ENCODE measurements around the gene TLX2. TPM values are rescaled to one million over a fixed set of nuclear protein-coding genes. Genes with fewer than 3 reads are reported as not detected.

TLX2 gene
- total and polyA plus RNA-seq, 2 of the 13 experiments (the other 11 are each of a cell fraction or from before 2014, with no cell fraction given) = 0.05 to 0.20 TPM

GRCh38 chr2:74548285-74548899 is 34.1 kb downstream of the TLX2 start:
- no peaks in the 10 kb centered on the region for H3K79me2 ChIP-seq (ENCODE audit: insufficient read depth, low read length)
- FAIRE-seq (no peak), ATAC-seq (no peak), DNase-seq (ENCODE audit: low spot score) (no peak)
- peak overlapping the region; percentile 33 to 73 (median 56) for H3K4me3 ChIP-seq (replicated peaks in 1 of 3; ENCODE audit: insufficient read depth in 1 of 3, low read depth in 2 of 3, low read length in 3 of 3)
- H3K27me3 ChIP-seq (ENCODE audit: control insufficient read depth in 1 of 2, insufficient read depth in 2 of 2, low read length in 2 of 2) = peaks cover 0 to 27% of the 10 kb centered on the region in 2 experiments; a peak in 2 of 5 replicates
- H4K20me1 ChIP-seq (ENCODE audit: insufficient read depth, low read length) = no peaks in the 10 kb centered on the region
- no peak overlapping the region for H3K27ac ChIP-seq (ENCODE audit: extremely low read length, insufficient read depth, low read length)
- no peaks in the 10 kb centered on the region for H3K9me3 ChIP-seq (ENCODE audit: low read length)
- peak overlapping the region; percentile 51 for H3K9ac ChIP-seq (ENCODE audit: insufficient read depth, low read depth, low read length)
- intact Hi-C loops (cut with micrococcal nuclease; ENCODE audit: unreplicated experiment) (no loop called here), in situ Hi-C loops (cut with HindIII; ENCODE audit: extremely low pct_ligation_motif_present, low pct_unique_long_range_greater_than_20kb) (no loop called here)
- 20% methylated on average over 14 of the region's 26 CpGs for WGBS (ENCODE audit: low lambda C conversion rate)
- H3K4me2 ChIP-seq (ENCODE audit: low read depth, low read length) = peak overlapping the region; percentile 74
- peaks cover 48% of the 10 kb centered on the region for H3K4me1 ChIP-seq (ENCODE audit: insufficient read depth, low read length)
- H2AFZ ChIP-seq (ENCODE audit: low read length) = no peak overlapping the region
- ChIA-PET POLR2A (no interaction called here), CTCF (ENCODE audit: low intra/inter-chr PET ratio, low total read pairs) (no interaction called here)
- no peaks in the 10 kb centered on the region for H3K36me3 ChIP-seq (replicated peaks in 1 of 2; ENCODE audit: control insufficient read depth in 1 of 2, insufficient read depth in 2 of 2, low read length in 2 of 2)
- BruUV-seq (replicated peaks) = no TSS peak
- peak; percentile 35; the same call in 1 of the 2 replicates for TF ChIP-seq ZNF605 (CRISPR knock-in tag; IDR thresholded peaks at IDR 0.05)
- TF ChIP-seq ZFP82 (CRISPR knock-in tag; IDR thresholded peaks at IDR 0.05; ENCODE audit: borderline replicate concordance) = no peak
- TF ChIP-seq EZH2 (conservative IDR thresholded peaks at IDR 0.05; ENCODE audit: low read depth, low read length) = 0 out of 2 replicates have a peak, but pooled peaks have one; percentile 31
- peak; percentile 31; the same call in 1 of the 2 replicates for TF ChIP-seq POGZ (CRISPR knock-in tag; IDR thresholded peaks at IDR 0.05)
- 0 out of 2 replicates have a peak, but pooled peaks have one; percentile 37 for TF ChIP-seq ZNF329 (CRISPR knock-in tag; IDR thresholded peaks at IDR 0.05; ENCODE audit: low read depth)
- no peak for TF ChIP-seq ZMYM2 (CRISPR knock-in tag; IDR thresholded peaks at IDR 0.05)
- TF ChIP-seq ZNF333 (CRISPR knock-in tag; IDR thresholded peaks at IDR 0.05; ENCODE audit: borderline replicate concordance) = peak; percentile 90
- TF ChIP-seq MTF2 (CRISPR knock-in tag; IDR thresholded peaks at IDR 0.05; ENCODE audit: borderline replicate concordance) = 0 out of 2 replicates have a peak, but pooled peaks have one; percentile 86
- no peak for TF ChIP-seq MLXIP (CRISPR knock-in tag; IDR thresholded peaks at IDR 0.05; ENCODE audit: borderline replicate concordance)
- TF ChIP-seq KDM5B (CRISPR knock-in tag; IDR thresholded peaks at IDR 0.05; ENCODE audit: borderline replicate concordance) = peak; percentile 29; the same call in 1 of the 2 replicates
- 0 out of 2 replicates have a peak, but pooled peaks have one; percentile 19 for TF ChIP-seq DMAP1 (CRISPR knock-in tag; IDR thresholded peaks at IDR 0.05)
- TF ChIP-seq, protein P1, sequence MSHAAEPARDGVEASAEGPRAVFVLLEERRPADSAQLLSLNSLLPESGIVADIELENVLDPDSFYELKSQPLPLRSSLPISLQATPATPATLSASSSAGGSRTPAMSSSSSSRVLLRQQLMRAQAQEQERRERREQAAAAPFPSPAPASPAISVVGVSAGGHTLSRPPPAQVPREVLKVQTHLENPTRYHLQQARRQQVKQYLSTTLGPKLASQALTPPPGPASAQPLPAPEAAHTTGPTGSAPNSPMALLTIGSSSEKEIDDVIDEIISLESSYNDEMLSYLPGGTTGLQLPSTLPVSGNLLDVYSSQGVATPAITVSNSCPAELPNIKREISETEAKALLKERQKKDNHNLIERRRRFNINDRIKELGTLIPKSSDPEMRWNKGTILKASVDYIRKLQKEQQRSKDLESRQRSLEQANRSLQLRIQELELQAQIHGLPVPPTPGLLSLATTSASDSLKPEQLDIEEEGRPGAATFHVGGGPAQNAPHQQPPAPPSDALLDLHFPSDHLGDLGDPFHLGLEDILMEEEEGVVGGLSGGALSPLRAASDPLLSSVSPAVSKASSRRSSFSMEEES (CRISPR knock-in tag; IDR thresholded peaks at IDR 0.05) = no peak
- TF ChIP-seq SP4 (CRISPR knock-in tag; IDR thresholded peaks at IDR 0.05) = 0 out of 2 replicates have a peak, but pooled peaks have one; percentile 61
- no peak for TF ChIP-seq ZNF607 (CRISPR knock-in tag; IDR thresholded peaks at IDR 0.05; ENCODE audit: borderline replicate concordance)
- TF ChIP-seq SMYD3 (CRISPR knock-in tag; IDR thresholded peaks at IDR 0.05) = 0 out of 2 replicates have a peak, but pooled peaks have one; percentile 62
- TF ChIP-seq FOXO4 (CRISPR knock-in tag; conservative IDR thresholded peaks at IDR 0.05) = 0 out of 2 replicates have a peak, but pooled peaks have one; percentile 84

Measured in HepG2 (cell line).